SJCRH30 (cell line): ENCODE data around the gene PCDHGC4. TPM values are rescaled to one million over a fixed set of nuclear protein-coding genes. Genes with fewer than 3 reads are reported as not detected.
A peak's percentile ranks its signal among the peaks of the same experiment; 100 is the strongest.

Experiments
- DNase-seq, 2 experiments: peaks; one replicate each; pipeline ENCODE4 v3.0.0-alpha.2; 2015 to 2020
- H3K27ac ChIP-seq: fragments of 250-450 bp; sonication (Bioruptor Pico); 2 replicates; pipeline ENCODE4 v1.5.1; 2020; ENCODE audit warnings: mild to moderate bottlenecking, moderate library complexity
- H3K27me3 ChIP-seq: fragments of 250-450 bp; sonication (Bioruptor Pico); 2 replicates; pipeline ENCODE4 v1.5.1; 2020; ENCODE audit warnings: mild to moderate bottlenecking, moderate library complexity
- H3K36me3 ChIP-seq: fragments of 250-450 bp; sonication (Bioruptor Pico); 2 replicates; pipeline ENCODE4 v1.5.1; 2020; ENCODE audit warnings: mild to moderate bottlenecking, moderate library complexity
- H3K4me1 ChIP-seq: fragments of 250-450 bp; sonication (Bioruptor Pico); 2 replicates; pipeline ENCODE4 v1.5.1; 2020; ENCODE audit warnings: mild to moderate bottlenecking, moderate library complexity
- H3K4me3 ChIP-seq: fragments of 250-450 bp; sonication (Bioruptor Pico); 2 replicates; pipeline ENCODE4 v1.5.1; 2020; ENCODE audit warnings: mild to moderate bottlenecking, moderate library complexity
- H3K9me3 ChIP-seq: fragments of 250-450 bp; sonication (Bioruptor Pico); replicated peaks from 2 replicates; pipeline ENCODE4 v1.5.1; 2020; ENCODE audit warnings: mild to moderate bottlenecking, moderate library complexity
- total RNA-seq: library from RNA; depleted of rRNA; stranded (reverse); fragments of >200 nt; shearing (Covaris generic); gene quantifications from 2 replicates; pipeline ENCODE4 v1.2.3, GENCODE V29; 2014; rRNA removed

The PCDHGC4 gene
- total RNA-seq, 1 experiment from 2014 or later = 3.6 TPM

GRCh38 chr5:141524604-141525597, 40.1 kb downstream of the PCDHGC4 start:
- Histone ChIP-seq H3K4me3 (no peak overlapping the region), H3K27me3 (no peaks in the 10 kb centered on the region), H3K9me3 (no peaks in the 10 kb centered on the region), H3K36me3 (peaks cover 29% of the 10 kb centered on the region), H3K4me1 (peaks cover 45% of the 10 kb centered on the region), H3K27ac (peak overlapping the region; percentile 3; the same call in 1 of the 2 replicates)
- peak; percentile 92 to 99 for DNase-seq

GRCh38 chr5:141525653-141526052, 40.8 kb downstream of the PCDHGC4 start:
- H3K36me3 ChIP-seq = peaks cover 26% of the 10 kb centered on the region
- peaks cover 38% of the 10 kb centered on the region for H3K4me1 ChIP-seq
- H3K27me3 ChIP-seq = no peaks in the 10 kb centered on the region
- no peaks in the 10 kb centered on the region for H3K9me3 ChIP-seq
- H3K4me3 ChIP-seq = no peak overlapping the region
- no peak overlapping the region for H3K27ac ChIP-seq
- DNase-seq = no peak

- H3K27me3 ChIP-seq = no peaks in the 10 kb centered on the region
- no peak for DNase-seq
- no peak overlapping the region for H3K4me3 ChIP-seq
- H3K9me3 ChIP-seq = no peaks in the 10 kb centered on the region
- H3K4me1 ChIP-seq = peaks cover 25% of the 10 kb centered on the region
- H3K27ac ChIP-seq = no peak overlapping the region
- peaks cover 26% of the 10 kb centered on the region for H3K36me3 ChIP-seq
These were observed 42.6 kb downstream of the PCDHGC4 start for GRCh38 chr5:141527426-141527825.

GRCh38 chr5:141528291-141528984, 43.6 kb downstream of the PCDHGC4 start:
- Histone ChIP-seq H3K27me3 (no peaks in the 10 kb centered on the region), H3K4me1 (peaks cover 14% of the 10 kb centered on the region), H3K9me3 (no peaks in the 10 kb centered on the region), H3K27ac (no peak overlapping the region), H3K4me3 (no peak overlapping the region), H3K36me3 (peaks cover 24% of the 10 kb centered on the region)
- DNase-seq = no peak

GRCh38 chr5:141529002-141529401, 44.2 kb downstream of the PCDHGC4 start:
- Histone ChIP-seq H3K27ac (no peak overlapping the region), H3K4me3 (no peak overlapping the region), H3K4me1 (peaks cover 9% of the 10 kb centered on the region), H3K9me3 (no peaks in the 10 kb centered on the region), H3K36me3 (peaks cover 19% of the 10 kb centered on the region), H3K27me3 (no peaks in the 10 kb centered on the region)
- no peak for DNase-seq

GRCh38 chr5:141529873-141530272, 45.0 kb downstream of the PCDHGC4 start:
- H3K36me3 ChIP-seq = peaks cover 24% of the 10 kb centered on the region
- H3K27ac ChIP-seq = no peak overlapping the region
- H3K27me3 ChIP-seq = no peaks in the 10 kb centered on the region
- H3K4me3 ChIP-seq = no peak overlapping the region
- DNase-seq = no peak
- no peaks in the 10 kb centered on the region for H3K9me3 ChIP-seq
- H3K4me1 ChIP-seq = peaks cover 3% of the 10 kb centered on the region; the same call in 1 of the 2 replicates

GRCh38 chr5:141532726-141533125, 47.9 kb downstream of the PCDHGC4 start:
- H3K27ac ChIP-seq = no peak overlapping the region
- no peaks in the 10 kb centered on the region for H3K9me3 ChIP-seq
- no peak overlapping the region for H3K4me3 ChIP-seq
- peaks cover 21% of the 10 kb centered on the region for H3K36me3 ChIP-seq
- no peaks in the 10 kb centered on the region for H3K27me3 ChIP-seq
- no peaks in the 10 kb centered on the region for H3K4me1 ChIP-seq
- no peak for DNase-seq

GRCh38 chr5:141533897-141534296, 49.1 kb downstream of the PCDHGC4 start:
- no peak overlapping the region for H3K4me3 ChIP-seq
- DNase-seq = no peak
- no peaks in the 10 kb centered on the region for H3K9me3 ChIP-seq
- no peaks in the 10 kb centered on the region for H3K27me3 ChIP-seq
- H3K36me3 ChIP-seq = peaks cover 25% of the 10 kb centered on the region
- H3K4me1 ChIP-seq = no peaks in the 10 kb centered on the region
- no peak overlapping the region for H3K27ac ChIP-seq

GRCh38 chr5:141534492-141535213, 49.8 kb downstream of the PCDHGC4 start:
- Histone ChIP-seq H3K4me3 (no peak overlapping the region), H3K27ac (no peak overlapping the region), H3K36me3 (peaks cover 22% of the 10 kb centered on the region), H3K9me3 (no peaks in the 10 kb centered on the region), H3K4me1 (no peaks in the 10 kb centered on the region), H3K27me3 (no peaks in the 10 kb centered on the region)
- no peak for DNase-seq

Other genes starting within 250 kb of the PCDHGC4 start
- gene PCDHB15, start 239.6 kb upstream of the PCDHGC4 start, total RNA-seq = 0.86 and 0.91 TPM in 2 replicates
- 0.08 TPM in 1 of 2 replicates, not detected in the other for gene SLC25A2, start 181.0 kb upstream of the PCDHGC4 start, total RNA-seq
- 115 and 130 TPM in 2 replicates for gene TAF7, start 164.2 kb upstream of the PCDHGC4 start, total RNA-seq
- 3.5 and 3.6 TPM in 2 replicates for gene PCDHGA1, start 154.5 kb upstream of the PCDHGC4 start, total RNA-seq
- gene PCDHGA2, start 146.3 kb upstream of the PCDHGC4 start, total RNA-seq = 0.71 and 1.0 TPM in 2 replicates
- gene PCDHGA3, start 141.2 kb upstream of the PCDHGC4 start, total RNA-seq = 0.56 and 0.67 TPM in 2 replicates
- 21.1 and 23.4 TPM in 2 replicates for gene PCDHGB1, start 134.9 kb upstream of the PCDHGC4 start, total RNA-seq
- 12.9 and 14.7 TPM in 2 replicates for gene PCDHGA4, start 130.0 kb upstream of the PCDHGC4 start, total RNA-seq
- gene PCDHGB2, start 125.0 kb upstream of the PCDHGC4 start, total RNA-seq = 8.9 and 9.8 TPM in 2 replicates
- 4.7 and 6.9 TPM in 2 replicates for gene PCDHGA5, start 120.9 kb upstream of the PCDHGC4 start, total RNA-seq
- 5.2 and 7.4 TPM in 2 replicates for gene PCDHGB3, start 114.8 kb upstream of the PCDHGC4 start, total RNA-seq
- gene PCDHGA6, start 111.1 kb upstream of the PCDHGC4 start, total RNA-seq = 4.9 and 5.8 TPM in 2 replicates
- gene PCDHGA7, start 102.3 kb upstream of the PCDHGC4 start, total RNA-seq = 3.6 and 4.7 TPM in 2 replicates
- 1.7 and 3.1 TPM in 2 replicates for gene PCDHGB4, start 97.3 kb upstream of the PCDHGC4 start, total RNA-seq
- gene PCDHGA8, start 92.4 kb upstream of the PCDHGC4 start, total RNA-seq = 3.3 and 3.4 TPM in 2 replicates
- gene PCDHGB5, start 87.1 kb upstream of the PCDHGC4 start, total RNA-seq = 1.6 and 2.2 TPM in 2 replicates
- 1.8 and 2.3 TPM in 2 replicates for gene PCDHGA9, start 82.3 kb upstream of the PCDHGC4 start, total RNA-seq
- gene PCDHGB6, start 77.0 kb upstream of the PCDHGC4 start, total RNA-seq = 1.4 and 2.6 TPM in 2 replicates
- gene PCDHGA10, start 72.0 kb upstream of the PCDHGC4 start, total RNA-seq = 1.3 and 1.6 TPM in 2 replicates
- 0.91 and 1.8 TPM in 2 replicates for gene PCDHGB7, start 67.4 kb upstream of the PCDHGC4 start, total RNA-seq
- 1.3 and 1.4 TPM in 2 replicates for gene PCDHGA11, start 64.0 kb upstream of the PCDHGC4 start, total RNA-seq
- 1.2 and 1.4 TPM in 2 replicates for gene PCDHGA12, start 54.5 kb upstream of the PCDHGC4 start, total RNA-seq
- 105 and 109 TPM in 2 replicates for gene PCDHGC3, start 9.1 kb upstream of the PCDHGC4 start, total RNA-seq
- gene PCDHGC5, start 4.1 kb downstream of the PCDHGC4 start, total RNA-seq = 1.3 and 2.8 TPM in 2 replicates
- gene DIAPH1, start 134.0 kb downstream of the PCDHGC4 start, total RNA-seq = 54.4 and 56.2 TPM in 2 replicates
- gene HDAC3, start 151.8 kb downstream of the PCDHGC4 start, total RNA-seq = 102 and 110 TPM in 2 replicates
- 1.7 and 2.1 TPM in 2 replicates for gene RELL2, start 152.0 kb downstream of the PCDHGC4 start, total RNA-seq
- 2.0 and 2.1 TPM in 2 replicates for gene FCHSD1, start 166.4 kb downstream of the PCDHGC4 start, total RNA-seq
- gene ARAP3, start 197.2 kb downstream of the PCDHGC4 start, total RNA-seq = 5.8 and 6.2 TPM in 2 replicates